ENCODE data around the gene PTAFR. TPM values are rescaled to one million over a fixed set of nuclear protein-coding genes. Genes with fewer than 3 reads are reported as not detected.

PTAFR gene
- total and polyA plus RNA-seq, 2 of the 4 experiments (the other 2 are of a cell fraction) = 0.17 to 0.18 TPM

- Histone ChIP-seq H4K5ac (ENCODE audit: low read depth, low read length) (peak overlapping the region; percentile 19; the same call in 1 of the 2 replicates), H3K18ac (ENCODE audit: low read depth, low read length) (peak overlapping the region; percentile 46), H4K91ac (ENCODE audit: insufficient read depth, low read depth, low read length) (peak overlapping the region; percentile 43), H3K56ac (ENCODE audit: extremely low read depth, insufficient read depth, low read length) (no peak overlapping the region), H2BK20ac (ENCODE audit: low read depth, low read length) (peak overlapping the region; percentile 79), H3K27ac (ENCODE audit: insufficient read depth, low read length) (peak overlapping the region; percentile 61; the same call in 1 of the 2 replicates), H3K27me3 (ENCODE audit: control insufficient read depth, insufficient read depth, low read length) (no peaks in the 10 kb centered on the region), H3K4me2 (ENCODE audit: low read depth, low read length) (no peak overlapping the region), H4K20me1 (ENCODE audit: insufficient read depth, low read length) (no peaks in the 10 kb centered on the region), H3K4me3 (ENCODE audit: insufficient read depth, low read depth, low read length) (no peak overlapping the region), H3K79me1 (ENCODE audit: low read depth in 1 of 2, low read length in 2 of 2) (no peaks in the 10 kb centered on the region), H3K9me3 (ENCODE audit: control insufficient read depth, insufficient read depth, low read length) (no peaks in the 10 kb centered on the region; the same call in 1 of the 2 replicates), H3K9ac (ENCODE audit: low read depth, low read length) (no peak overlapping the region), H3K23ac (ENCODE audit: low read depth, low read length) (no peak overlapping the region), H2BK5ac (ENCODE audit: low read depth, low read length, poor library complexity, severe bottlenecking) (peak overlapping the region; percentile 48), H3K36me3 (ENCODE audit: control insufficient read depth, insufficient read depth, low read length) (no peaks in the 10 kb centered on the region), H2AK9ac (replicated peaks; ENCODE audit: low read depth, low read length, poor library complexity) (peak overlapping the region; percentile 58), H3K14ac (replicated peaks; ENCODE audit: low read depth, low read length) (peak overlapping the region; percentile 82), H3K9me1 (ENCODE audit: insufficient read depth, low read length) (peaks cover 7% of the 10 kb centered on the region), H3K4me1 (ENCODE audit: control insufficient read depth, insufficient read depth, low read length) (peaks cover 5% of the 10 kb centered on the region), H2BK15ac (ENCODE audit: low read depth, low read length) (peak overlapping the region; percentile 31; the same call in 1 of the 3 replicates), H2AK5ac (ENCODE audit: low read depth, low read length) (peak overlapping the region; percentile 93; the same call in 1 of the 2 replicates), H2AFZ (replicated peaks; ENCODE audit: low read length, poor library complexity) (peak overlapping the region; percentile 63), H4K8ac (ENCODE audit: low read depth in 2 of 2, low read length in 2 of 2) (peak overlapping the region in 1 of 2 experiments; percentile 82; a peak in 1 of 4 replicates), H3K4ac (ENCODE audit: low read depth, low read length) (peak overlapping the region; percentile 89), H2BK120ac (ENCODE audit: low read depth, low read length) (peak overlapping the region; percentile 61)
- no CpG with 5 or more reads among the region's 5 CpGs for WGBS, 2 experiments (ENCODE audit: extremely low coverage in 2 of 2, insufficient read length in 1 of 2)
- DNase-seq = peak; percentile 26
- BruUV-seq (replicated peaks) = no TSS peak
- TF ChIP-seq SMC3 (IDR thresholded peaks at IDR 0.05; ENCODE audit: low read depth, low read length) (no peak), BHLHE40 (IDR thresholded peaks at IDR 0.05; ENCODE audit: low read depth, low read length) (peak; percentile 68; the same call in 1 of the 2 replicates)
- dilution Hi-C loops (cut with HindIII; ENCODE audit: low sequenced_read_pairs, unreplicated experiment) (no loop called here), in situ Hi-C loops (cut with MboI; ENCODE audit: low sequenced_read_pairs) (no loop called here), intact Hi-C loops (cut with micrococcal nuclease) (loop anchor here (5.0 kb wide), 1 partner anchor 63 kb away; no protein-coding TSS in a partner anchor)
- POLR2A ChIA-PET (ENCODE audit: unreplicated experiment) = interaction anchor here (0.6 to 1.0 kb wide), 2 partner anchors 11 to 117 kb away, joined by 5 read pairs; partner anchors contain the start of gene EYA3
- ATAC-seq (ENCODE audit: low read depth) = peak; percentile 69
- CTCF ChIA-PET = no interaction called here
Measured at GRCh38 chr1:28099050-28099769, 77.3 kb downstream of the PTAFR start.

Small RNA genes within 50 kb of the gene (microRNA-seq; reads per million reads assigned to microRNA genes)
- gene RNU6-176P (ENCODE audit: insufficient read depth, insufficient read length) = not detected

Small RNA genes within 50 kb of the gene (small RNA-seq; reads per million reads assigned to genes)
- gene RNU6-176P = 0 reads per million in 5 experiments

Other genes starting within 250 kb of the PTAFR start
- gene SMPDL3B, start 241.7 kb downstream of the PTAFR start, total RNA-seq (2012; rRNA removed) = not detected in 2 replicates
- gene SMPDL3B, start 241.7 kb downstream of the PTAFR start, polyA plus RNA-seq (2012; rRNA removed) = not detected in 2 replicates
- gene XKR8, start 216.7 kb downstream of the PTAFR start, total RNA-seq (2012; rRNA removed) = 1.1 TPM in 2 replicates
- gene XKR8, start 216.7 kb downstream of the PTAFR start, polyA plus RNA-seq (2012; rRNA removed) = 10.7 and 12.8 TPM in 2 replicates
- 14.4 and 17.6 TPM in 2 replicates for gene EYA3, start 88.1 kb downstream of the PTAFR start, total RNA-seq (2012; rRNA removed)
- 7.9 and 9.1 TPM in 2 replicates for gene EYA3, start 88.1 kb downstream of the PTAFR start, polyA plus RNA-seq (2012; rRNA removed)
- 53.6 and 70.5 TPM in 2 replicates for gene DNAJC8, start 56.3 kb upstream of the PTAFR start, total RNA-seq (2012; rRNA removed)
- gene DNAJC8, start 56.3 kb upstream of the PTAFR start, polyA plus RNA-seq (2012; rRNA removed) = 77.0 and 81.0 TPM in 2 replicates
- 33.7 and 120 TPM in 2 replicates for gene ATP5IF1, start 59.4 kb upstream of the PTAFR start, total RNA-seq (2012; rRNA removed)
- 105 and 143 TPM in 2 replicates for gene ATP5IF1, start 59.4 kb upstream of the PTAFR start, polyA plus RNA-seq (2012; rRNA removed)
- gene SESN2, start 82.8 kb upstream of the PTAFR start, total RNA-seq (2012; rRNA removed) = 8.1 and 10.2 TPM in 2 replicates
- gene SESN2, start 82.8 kb upstream of the PTAFR start, polyA plus RNA-seq (2012; rRNA removed) = 20.9 and 21.7 TPM in 2 replicates
- 28.9 and 32.8 TPM in 2 replicates for gene MED18, start 152.3 kb upstream of the PTAFR start, total RNA-seq (2012; rRNA removed)
- 12.2 and 12.9 TPM in 2 replicates for gene MED18, start 152.3 kb upstream of the PTAFR start, polyA plus RNA-seq (2012; rRNA removed)
- gene PHACTR4, start 193.1 kb upstream of the PTAFR start, total RNA-seq (2012; rRNA removed) = 6.9 and 7.5 TPM in 2 replicates
- 13.8 and 15.0 TPM in 2 replicates for gene PHACTR4, start 193.1 kb upstream of the PTAFR start, polyA plus RNA-seq (2012; rRNA removed)